Measurements from ENCODE around the gene DENND2D. TPM values are rescaled to one million over a fixed set of nuclear protein-coding genes. Genes with fewer than 3 reads are reported as not detected.

DENND2D gene
- total RNA-seq, 1 donor from 2014 or later: 3.6 TPM

DNA sequence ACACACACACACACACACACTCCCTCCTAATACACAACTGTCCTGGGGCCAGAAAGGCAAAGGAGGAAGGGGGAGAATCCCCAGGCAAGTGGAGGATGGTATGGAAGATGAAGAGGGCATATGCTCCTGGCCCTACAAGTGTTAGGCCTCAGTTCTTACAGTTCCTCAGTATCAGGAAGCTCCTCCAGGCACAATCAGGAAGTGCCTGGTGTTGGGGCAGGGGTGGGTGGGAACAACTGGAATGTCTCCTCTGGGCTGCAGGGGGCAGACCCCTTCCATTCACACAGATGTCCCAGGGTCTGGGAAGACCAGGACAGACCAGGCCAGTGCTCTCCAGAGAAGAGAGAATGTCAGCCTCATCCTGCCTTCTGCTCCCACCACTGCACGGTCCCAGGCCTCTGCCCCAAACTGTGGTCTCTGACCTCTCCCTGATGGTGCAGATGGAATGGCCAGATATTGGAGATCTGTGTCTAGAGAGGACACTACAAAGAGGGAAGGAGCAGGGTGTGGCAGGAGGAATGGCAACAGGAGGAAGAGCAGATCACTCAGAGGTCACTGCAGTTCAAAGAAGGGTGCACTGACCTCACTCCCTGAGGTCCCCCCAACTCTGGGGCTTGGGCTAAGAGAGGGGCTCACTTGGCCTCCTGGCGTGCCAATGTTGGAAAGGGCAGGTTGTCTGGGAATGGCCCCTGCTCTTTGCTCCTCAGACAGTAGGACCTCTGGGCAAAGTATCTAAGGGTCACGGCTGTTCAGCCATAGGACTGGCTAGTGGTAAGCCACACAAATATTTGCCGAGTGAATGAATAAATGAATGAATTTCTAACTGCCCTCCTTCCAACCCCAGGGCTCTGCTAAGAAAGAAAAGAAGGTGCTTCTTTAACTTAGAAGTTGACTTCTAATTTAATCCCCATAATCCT is 2.5 kb upstream of the DENND2D start:
- Mint-ChIP-seq H3K4me3 (ENCODE audit: unreplicated experiment) (peak overlapping the region; percentile 53), H3K27ac (ENCODE audit: unreplicated experiment) (no peak overlapping the region), H3K9me3 (ENCODE audit: unreplicated experiment) (no peaks in the 10 kb centered on the region), H3K4me1 (ENCODE audit: unreplicated experiment) (peaks cover 33% of the 10 kb centered on the region), H3K27me3 (ENCODE audit: unreplicated experiment) (peaks cover 17% of the 10 kb centered on the region), H3K36me3 (ENCODE audit: low read depth, unreplicated experiment) (no peaks in the 10 kb centered on the region)
- TF ChIP-seq, protein P1, sequence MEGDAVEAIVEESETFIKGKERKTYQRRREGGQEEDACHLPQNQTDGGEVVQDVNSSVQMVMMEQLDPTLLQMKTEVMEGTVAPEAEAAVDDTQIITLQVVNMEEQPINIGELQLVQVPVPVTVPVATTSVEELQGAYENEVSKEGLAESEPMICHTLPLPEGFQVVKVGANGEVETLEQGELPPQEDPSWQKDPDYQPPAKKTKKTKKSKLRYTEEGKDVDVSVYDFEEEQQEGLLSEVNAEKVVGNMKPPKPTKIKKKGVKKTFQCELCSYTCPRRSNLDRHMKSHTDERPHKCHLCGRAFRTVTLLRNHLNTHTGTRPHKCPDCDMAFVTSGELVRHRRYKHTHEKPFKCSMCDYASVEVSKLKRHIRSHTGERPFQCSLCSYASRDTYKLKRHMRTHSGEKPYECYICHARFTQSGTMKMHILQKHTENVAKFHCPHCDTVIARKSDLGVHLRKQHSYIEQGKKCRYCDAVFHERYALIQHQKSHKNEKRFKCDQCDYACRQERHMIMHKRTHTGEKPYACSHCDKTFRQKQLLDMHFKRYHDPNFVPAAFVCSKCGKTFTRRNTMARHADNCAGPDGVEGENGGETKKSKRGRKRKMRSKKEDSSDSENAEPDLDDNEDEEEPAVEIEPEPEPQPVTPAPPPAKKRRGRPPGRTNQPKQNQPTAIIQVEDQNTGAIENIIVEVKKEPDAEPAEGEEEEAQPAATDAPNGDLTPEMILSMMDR (IDR thresholded peaks at IDR 0.05; ENCODE audit: unreplicated experiment): no peak
- DNase-seq (ENCODE audit: low spot score): no peak

DNA sequence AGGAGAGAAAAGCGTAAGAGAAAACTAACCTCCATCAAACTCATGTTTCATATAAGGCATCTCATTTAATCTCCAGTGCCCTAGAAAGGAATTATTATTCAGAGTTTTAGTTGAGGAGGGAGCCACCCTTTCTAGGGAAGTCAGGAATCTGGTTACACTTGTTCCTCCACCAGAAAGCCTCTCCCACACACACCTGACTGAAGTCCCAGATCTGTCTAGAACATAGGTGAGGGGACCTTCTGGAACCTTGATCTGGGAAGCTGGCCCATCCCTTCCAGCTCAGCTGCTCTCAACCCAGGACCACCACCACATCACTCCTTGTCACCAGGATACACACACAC is 1.9 kb upstream of the DENND2D start:
- TF ChIP-seq, protein P1 (IDR thresholded peaks at IDR 0.05; ENCODE audit: unreplicated experiment): no peak
- H3K27me3 Mint-ChIP-seq (ENCODE audit: unreplicated experiment): peaks cover 22% of the 10 kb centered on the region
- peaks cover 36% of the 10 kb centered on the region for H3K4me1 Mint-ChIP-seq (ENCODE audit: unreplicated experiment)
- no peak overlapping the region for H3K27ac Mint-ChIP-seq (ENCODE audit: unreplicated experiment)
- no peaks in the 10 kb centered on the region for H3K9me3 Mint-ChIP-seq (ENCODE audit: unreplicated experiment)
- DNase-seq (ENCODE audit: low spot score): no peak
- peak overlapping the region; percentile 53 for H3K4me3 Mint-ChIP-seq (ENCODE audit: unreplicated experiment)
- peaks cover 2% of the 10 kb centered on the region for H3K36me3 Mint-ChIP-seq (ENCODE audit: low read depth, unreplicated experiment)

DNA sequence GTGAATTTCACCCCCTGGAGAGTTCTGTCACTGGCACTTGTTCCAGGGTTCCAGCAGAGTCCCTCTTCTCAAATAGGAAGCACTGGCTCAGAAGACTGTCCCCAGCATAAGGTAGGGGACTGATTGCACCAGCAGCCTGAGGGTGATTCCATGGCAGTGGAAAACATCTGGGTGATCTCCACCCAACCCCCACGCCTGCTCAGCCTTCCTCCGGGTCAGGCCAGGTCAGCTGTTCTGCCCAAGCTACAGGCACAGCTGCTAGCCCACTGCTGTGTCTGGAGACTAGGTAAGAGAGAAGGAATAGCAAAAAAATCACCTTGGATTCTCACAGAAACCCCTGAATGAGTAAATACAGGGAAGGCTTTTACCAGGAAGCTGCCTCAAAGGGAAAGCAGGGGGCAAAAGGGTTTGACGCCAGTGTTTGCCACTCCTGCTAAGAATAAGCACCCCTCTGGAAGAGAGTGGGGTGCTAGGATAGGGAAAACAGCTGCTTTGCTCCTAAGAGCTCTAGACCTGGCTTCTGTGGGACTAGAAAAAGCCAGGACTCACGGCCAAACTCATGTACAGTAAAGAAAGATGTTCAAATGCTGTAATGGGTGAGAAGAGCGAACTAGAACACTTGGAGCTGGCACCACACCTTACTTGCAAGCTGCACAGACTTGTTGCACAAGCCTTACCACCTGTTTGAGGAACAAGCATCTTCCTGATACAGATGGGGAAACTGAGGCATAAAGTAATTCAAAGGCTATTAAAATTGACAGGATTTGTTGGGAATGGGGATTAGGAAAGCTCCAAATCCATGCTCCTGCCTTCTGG is 1.0 kb upstream of the DENND2D start:
- Mint-ChIP-seq H3K27me3 (ENCODE audit: unreplicated experiment) (peaks cover 27% of the 10 kb centered on the region), H3K4me1 (ENCODE audit: unreplicated experiment) (peaks cover 42% of the 10 kb centered on the region), H3K9me3 (ENCODE audit: unreplicated experiment) (no peaks in the 10 kb centered on the region), H3K4me3 (ENCODE audit: unreplicated experiment) (no peak overlapping the region), H3K36me3 (ENCODE audit: low read depth, unreplicated experiment) (peaks cover 3% of the 10 kb centered on the region), H3K27ac (ENCODE audit: unreplicated experiment) (no peak overlapping the region)
- TF ChIP-seq, protein P1 (IDR thresholded peaks at IDR 0.05; ENCODE audit: unreplicated experiment): no peak
- no peak for DNase-seq (ENCODE audit: low spot score)

DNA sequence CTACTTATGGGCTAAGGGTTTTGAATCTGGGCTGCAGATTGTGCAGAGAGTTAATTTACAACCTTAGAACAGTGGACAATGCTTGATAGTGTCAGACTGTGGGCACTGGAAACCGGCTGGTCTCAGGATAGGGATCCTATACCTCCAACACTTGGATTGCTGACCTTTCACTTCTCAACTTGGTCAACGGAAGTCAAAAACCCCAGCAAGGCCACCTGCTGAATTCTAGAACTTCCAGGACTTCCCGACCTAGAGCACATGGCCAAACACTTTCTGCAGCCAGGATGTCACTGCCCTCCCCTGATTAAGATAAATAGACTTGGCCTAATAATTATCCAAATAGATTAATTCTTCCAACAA is 336 bp upstream of the DENND2D start:
- TF ChIP-seq, protein P1 (IDR thresholded peaks at IDR 0.05; ENCODE audit: unreplicated experiment): no peak
- Mint-ChIP-seq H3K36me3 (ENCODE audit: low read depth, unreplicated experiment) (peaks cover 3% of the 10 kb centered on the region), H3K9me3 (ENCODE audit: unreplicated experiment) (no peaks in the 10 kb centered on the region), H3K4me3 (ENCODE audit: unreplicated experiment) (no peak overlapping the region), H3K27me3 (ENCODE audit: unreplicated experiment) (peaks cover 22% of the 10 kb centered on the region), H3K27ac (ENCODE audit: unreplicated experiment) (no peak overlapping the region), H3K4me1 (ENCODE audit: unreplicated experiment) (peaks cover 41% of the 10 kb centered on the region)
- DNase-seq (ENCODE audit: low spot score): no peak
